Left renal cortex interstitium (tissue), 4 donors: ENCODE results near the gene EFHC1. TPM values are rescaled to one million over a fixed set of nuclear protein-coding genes. Genes with fewer than 3 reads are reported as not detected.

Experiments
- DNase-seq, 4 donors: peaks; one replicate each; pipeline ENCODE4 v3.0.0-alpha.2; 2013; ENCODE audit warnings: low read depth in 4 of 4, low spot score in 2 of 4, missing footprints in 1 of 4
- polyA plus RNA-seq, 4 donors: library from polyadenylated mRNA; unstranded; fragments of 120-200 nt; gene quantifications; one replicate each; pipeline ENCODE4 v1.2.1, GENCODE V29; 2013; ENCODE audit not compliant: insufficient read length in 4 of 4

EFHC1 gene
- polyA plus RNA-seq, 4 donors = 41.8 to 72.1 (median 55.4) TPM

DNA sequence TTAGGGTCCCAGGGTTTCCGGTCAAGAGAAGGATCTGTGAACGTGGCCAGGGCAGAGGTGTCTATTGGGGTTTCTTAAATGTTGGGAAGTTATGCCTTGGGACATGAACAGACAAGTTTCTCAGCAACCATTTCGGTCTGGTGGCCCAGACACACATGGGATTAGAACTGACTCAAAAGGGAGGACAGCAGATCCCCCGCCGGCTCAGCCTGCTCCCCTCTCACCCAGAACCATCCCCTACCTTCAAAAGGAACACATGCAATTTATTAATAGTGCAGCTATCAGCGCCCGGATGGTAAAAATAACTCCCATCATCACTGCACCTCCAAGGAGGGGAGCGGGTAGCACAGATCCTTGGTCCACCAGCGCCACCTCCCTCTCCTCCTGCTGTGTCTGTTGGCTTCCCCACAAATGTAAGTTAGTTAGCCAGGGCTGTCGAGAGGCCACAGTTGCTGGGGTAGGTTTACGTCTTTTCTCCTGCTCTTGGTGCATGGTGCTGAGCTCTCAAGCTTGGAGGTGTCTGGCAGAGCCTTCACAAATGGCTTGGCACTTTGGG is 79.6 kb downstream of the EFHC1 start:
- no peak for DNase-seq

DNA sequence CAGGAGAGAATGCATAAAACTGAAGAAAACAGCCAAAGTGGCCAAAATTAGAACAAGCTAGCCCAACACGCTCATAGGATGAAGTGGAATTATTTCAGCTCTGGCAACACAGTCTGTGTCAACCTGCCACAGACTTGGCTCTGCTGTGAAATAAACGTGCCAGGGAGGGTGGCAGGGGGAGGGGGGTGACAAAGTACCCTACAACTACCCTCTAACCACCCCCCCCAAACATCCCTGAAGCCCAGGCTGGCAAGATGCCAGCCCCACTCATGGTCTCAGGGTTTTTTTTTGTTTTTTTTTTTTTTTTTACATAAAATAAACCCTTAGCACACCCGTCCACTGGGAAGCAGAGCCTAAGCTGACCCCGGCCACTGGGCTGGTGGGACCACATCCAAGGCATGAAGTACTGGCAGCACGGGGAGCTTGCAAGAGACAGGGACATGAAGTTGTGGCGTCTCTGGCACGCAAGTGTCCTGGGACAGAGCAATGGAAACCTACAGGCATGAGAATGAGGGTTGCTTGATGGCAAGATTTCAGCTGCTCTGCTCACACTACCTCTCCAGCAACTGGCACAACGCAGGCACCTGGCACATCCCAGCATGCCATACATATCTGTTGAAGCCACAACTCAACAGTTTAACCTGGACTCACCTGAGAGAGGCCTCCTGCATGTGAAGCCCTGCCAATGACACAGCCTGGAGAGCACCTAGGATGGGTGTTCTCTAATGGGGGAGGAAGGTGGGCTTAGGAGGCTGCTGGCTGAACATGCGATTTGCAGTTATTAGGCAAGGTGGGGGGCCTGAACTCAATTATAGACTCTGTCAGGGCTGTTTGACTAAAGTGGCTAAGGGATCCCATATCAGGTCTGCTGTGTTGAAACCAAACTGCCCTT is 80.3 kb downstream of the EFHC1 start:
- DNase-seq = no peak

DNA sequence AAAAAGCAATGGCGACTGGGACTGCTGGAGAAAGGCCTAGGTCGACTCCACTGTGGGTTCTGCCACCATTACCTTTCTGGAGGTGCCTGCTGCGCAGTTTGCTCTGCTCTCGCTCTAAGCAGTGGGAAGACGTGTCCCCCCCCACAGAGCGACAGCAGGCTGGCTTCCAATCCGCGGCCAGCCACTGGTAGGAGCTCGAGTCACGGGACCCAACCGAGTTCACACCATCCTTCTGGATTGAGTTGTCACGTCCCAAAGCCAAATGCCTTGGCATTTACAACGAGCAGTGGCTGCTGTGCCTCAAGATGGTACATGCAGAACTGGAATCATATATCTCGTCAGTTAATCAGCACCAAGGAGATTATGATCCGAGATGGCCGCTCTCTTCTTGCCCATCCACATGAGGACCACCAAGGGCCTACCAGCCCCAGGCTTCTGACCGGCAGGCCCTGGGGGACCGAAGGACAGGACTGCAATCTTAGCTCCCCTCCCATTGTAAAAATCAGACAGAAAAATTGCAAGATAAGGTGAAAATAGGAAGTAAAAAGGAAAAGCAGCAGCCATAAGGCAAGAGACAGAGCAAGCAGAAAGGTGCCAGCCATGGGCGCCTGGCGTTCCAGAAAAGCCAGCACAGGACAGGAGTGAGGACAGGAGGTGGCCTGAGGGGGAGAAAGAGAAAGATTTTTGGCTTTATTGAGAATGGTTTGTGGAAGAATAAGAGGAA is 82.3 kb downstream of the EFHC1 start:
- no peak for DNase-seq

DNA sequence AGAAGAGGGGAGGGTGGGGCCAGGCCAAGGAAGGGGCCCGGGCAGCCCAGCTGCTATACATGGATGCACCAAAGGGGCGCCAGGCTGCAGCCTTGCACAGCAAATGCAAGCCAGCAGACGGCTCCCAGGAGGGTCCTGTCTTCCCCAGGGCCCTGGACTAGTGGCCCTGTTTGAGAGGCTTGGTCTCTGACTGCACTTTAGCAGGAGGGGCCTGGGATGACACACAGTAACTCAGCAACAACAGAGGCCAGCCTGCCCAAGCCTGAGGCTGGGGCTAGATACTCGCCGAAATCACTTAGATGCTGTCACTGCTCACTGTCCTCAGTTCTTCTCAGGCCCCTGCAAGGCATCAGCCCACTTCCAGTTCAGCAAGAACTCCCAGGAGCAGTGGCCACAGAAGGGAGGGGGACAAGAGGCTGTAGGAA is 83.2 kb downstream of the EFHC1 start:
- no peak for DNase-seq

DNA sequence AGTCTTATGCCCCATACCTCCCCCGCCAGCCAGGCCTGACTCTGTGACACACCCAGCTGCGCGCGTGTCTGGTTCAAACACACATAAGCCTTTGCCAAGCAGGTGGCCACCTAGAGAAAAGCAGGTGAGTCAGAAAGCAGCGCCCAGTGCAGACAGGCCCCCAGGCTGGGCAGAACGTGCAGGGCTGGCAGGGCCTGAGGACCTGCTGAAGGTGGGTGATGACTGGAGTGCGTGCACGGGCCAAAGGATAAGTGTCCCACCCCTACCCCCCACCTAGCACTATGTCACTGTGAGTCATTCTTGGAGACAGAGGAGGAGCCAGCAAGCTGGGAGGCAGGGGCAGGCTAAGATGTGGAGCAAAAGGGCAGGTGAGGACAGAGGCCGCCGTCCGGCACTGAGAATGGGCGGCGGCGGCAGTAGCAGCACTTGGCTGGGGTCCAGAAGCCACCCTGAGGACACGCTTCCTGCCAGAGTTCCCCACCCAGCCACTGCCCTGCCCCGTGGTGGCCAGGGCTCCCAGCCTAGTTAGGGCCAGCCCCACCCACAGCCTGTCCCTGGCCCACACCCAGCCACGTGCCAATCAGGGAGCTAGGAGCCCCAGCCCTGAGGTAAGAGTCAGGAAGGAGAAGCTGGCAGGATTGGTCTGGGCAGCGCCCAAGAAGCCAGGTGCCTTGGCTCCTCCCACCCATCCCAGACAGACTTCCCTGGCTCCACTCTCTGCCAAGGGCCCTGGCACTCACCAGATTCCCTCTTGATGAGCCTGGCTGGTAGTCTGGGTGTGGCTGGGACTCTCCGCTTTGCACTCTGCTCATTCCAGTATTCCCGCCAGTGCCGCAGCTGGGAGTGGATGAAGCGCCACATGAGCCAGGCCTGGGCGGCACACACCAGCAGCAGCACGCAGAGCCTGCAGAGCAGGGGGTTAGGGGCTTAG is 84.0 kb downstream of the EFHC1 start:
- no peak for DNase-seq

DNA sequence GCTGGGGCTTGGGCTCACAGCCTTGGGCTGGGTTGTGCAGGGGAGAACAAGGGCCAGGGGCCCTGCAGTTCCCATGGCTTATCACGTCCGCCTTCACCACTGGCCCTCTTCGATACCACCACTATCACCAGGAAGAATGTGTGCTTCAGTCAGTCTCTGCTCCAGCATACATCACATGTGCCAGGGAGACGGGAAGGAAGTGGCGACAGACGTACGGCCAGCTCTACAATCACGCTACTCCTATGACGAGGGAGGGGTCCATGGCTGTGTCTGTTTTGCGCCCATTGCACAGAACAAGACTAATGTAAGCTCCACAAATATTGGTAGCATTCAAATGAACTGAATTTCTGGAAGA is 84.6 kb downstream of the EFHC1 start:
- no peak for DNase-seq

DNA sequence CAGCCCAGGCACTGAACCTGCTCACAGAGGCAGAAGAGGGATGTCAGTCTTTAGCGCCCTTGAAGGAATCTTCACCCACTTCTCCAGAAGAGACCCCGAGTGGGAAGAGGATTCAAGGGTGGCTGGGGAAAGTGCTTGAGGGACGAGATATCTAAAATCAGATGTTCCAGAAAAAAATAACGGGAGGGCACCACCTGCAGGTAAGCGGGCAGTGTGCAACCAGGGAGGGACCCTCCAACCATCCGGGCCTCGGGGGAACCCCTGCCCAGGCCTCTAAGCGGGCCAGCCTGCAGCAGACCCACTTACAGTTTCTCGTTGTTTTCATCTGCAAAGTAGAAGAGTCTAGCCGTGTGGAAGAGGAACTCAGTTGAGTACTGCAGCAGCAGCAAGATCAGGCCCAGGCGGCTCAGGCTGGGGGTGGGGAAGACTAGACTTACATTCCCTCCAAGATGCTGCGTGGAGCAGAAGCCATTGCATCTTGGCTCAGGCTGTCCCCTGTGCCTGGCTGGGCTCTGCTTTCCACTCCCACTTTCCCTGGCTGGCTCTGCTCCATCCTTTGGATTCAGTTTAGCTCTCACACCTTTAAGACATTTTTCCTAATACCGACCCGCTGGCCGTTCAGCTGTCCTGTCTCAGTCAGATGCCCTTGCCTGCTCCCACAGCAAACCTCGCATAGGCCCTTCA is 85.7 kb downstream of the EFHC1 start:
- DNase-seq = no peak

DNA sequence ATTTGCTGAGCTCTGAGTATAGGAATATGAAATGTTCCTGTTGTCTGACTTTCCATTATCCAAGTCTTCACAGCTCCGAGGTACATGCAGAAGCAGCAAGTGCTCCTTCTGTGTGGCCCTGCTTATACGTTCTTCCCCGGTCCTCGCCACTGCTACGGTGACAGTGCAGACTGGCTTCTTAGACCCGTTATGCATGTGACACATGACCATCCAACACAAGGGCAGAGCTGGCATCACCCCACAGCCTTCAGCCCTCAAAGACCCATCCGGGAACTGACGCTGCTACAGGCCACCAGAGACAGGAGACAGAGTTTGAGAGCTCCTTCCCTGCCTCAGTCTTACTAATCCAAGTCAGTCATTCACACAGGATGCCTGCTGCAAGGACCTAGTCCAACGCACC is 86.3 kb downstream of the EFHC1 start:
- no peak for DNase-seq

DNA sequence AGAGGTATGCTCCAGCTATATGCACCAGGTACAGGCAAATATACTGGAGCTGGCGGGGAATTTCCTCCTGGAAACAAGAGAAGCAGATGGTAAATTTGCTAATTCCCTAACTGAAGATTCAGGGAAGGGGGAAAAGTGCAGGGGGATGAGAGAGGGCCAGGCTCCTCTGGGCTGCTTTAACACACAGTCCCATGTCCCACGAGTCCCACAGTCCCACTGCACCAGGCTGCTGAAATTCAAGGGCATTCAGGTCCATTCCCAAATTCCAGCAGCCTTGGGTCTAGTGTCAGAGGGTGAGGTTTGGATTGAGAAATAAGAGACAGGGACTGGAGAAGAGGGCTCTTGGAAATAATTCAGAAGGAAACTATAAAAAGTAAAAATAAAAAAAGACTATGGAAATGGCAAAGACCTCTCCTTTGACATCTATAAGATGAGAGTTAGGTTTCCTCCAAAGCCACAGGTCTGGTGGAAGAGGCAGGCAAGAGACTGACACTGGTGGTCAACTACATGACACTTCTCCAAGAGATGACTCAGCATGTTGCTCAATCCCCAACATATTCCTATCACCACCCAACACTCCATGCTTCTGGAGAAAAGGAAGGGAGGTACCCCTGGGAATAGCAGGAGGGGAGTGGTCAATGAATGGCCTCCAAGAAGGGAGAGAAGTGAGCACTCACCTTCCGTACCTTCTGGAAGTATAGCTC is 87.6 kb downstream of the EFHC1 start:
- no peak for DNase-seq

DNA sequence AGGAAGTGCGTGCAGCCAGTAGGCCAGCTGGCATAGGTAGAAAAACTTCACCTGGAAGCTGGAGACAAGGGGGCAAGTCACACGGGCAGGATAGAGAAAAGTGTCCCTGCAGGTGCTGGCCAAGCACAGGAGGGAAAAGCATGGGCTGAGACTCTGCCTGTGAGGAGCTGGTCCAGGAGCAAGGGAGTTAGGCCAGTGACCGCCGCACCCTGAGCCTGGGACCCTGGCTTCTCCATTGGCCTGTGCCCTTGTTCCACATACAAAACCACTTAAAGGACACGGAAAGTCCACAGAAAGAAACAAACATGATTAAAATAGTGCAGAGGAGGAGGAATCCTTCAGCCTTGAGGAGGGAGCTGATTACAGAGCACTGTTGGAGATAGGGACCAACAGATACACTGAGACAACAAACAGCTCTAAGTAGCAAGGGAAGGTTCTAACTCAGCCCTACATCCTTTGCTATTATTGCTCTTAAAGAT is 88.2 kb downstream of the EFHC1 start:
- no peak for DNase-seq

DNA sequence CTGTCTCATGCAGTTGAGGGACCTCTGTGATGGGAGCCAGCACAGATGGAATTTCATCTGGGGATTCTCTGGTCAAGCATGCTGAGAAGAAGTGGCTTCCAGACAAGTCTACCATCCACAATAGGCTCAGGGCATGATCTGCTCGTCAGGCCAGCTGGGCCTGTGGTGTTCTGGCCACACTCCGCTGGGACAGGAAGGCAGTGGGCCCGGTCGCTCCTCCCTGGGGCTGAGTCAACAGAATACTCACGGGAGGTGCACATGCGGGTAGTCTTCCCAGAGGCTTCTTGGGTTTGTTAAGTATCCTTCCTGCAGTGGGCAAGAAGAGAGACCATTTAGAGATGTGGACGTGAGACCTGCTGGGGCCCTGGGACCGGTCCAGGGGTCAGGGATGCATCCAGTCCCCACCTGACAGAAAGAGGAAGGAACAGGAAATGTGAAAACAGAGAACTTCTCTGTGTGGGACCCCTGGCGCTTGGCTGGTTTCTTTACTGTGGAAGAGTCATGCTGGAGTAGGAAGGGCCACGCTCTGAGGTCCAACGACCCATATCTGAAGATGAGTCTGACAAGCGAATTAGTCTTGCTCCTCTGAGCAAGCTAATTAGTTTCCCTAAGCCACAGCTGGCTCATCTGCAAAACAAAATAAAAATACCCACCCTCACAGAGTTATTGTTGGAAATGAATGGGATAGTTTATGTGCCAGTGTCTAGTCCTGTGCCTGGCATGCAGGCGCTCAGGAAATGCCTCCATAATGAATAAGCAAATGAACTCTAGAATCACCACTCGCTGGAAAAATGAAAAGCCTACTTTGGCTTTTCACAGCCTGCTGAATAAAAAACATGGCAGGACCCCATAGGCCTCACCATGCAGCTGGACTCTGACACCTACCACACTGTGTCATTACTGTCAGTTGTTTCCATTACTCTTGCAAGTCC is 89.4 kb downstream of the EFHC1 start:
- DNase-seq = no peak

DNA sequence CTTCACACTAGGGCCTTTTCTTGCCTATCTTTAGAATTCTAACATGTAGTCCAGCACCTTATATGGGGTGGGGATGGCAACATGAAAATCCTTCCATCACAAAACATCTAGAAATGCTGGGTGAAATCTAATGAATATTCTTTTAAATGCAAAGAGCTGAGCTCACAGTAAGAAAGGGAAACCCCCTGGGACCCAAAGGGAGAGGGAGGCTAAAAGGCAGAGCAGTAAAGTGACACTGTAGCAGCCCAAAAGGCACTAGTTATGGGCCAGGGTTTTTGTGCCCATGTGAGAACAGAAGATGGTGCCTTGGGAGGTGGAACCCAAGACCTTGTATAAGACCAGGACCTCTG is 90.0 kb downstream of the EFHC1 start:
- no peak for DNase-seq

DNA sequence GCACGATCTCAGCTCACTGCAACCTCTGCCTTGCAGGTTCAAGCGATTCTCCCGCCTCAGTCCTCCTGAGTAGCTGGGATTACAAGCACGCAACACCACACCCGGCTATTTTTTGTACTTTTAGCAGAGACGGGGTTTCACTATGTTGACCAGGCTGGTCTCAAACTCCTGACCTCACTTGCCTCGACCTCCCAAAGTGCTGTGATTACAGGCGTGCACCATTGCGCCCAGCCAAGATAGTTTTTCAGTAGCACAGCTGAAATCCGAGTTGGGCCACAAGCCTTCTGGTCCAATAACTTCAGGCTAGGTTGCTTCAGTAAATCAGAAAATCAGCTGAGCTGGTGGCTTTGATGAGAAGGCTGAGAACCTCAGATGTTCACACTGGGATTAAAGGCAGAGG is 91.0 kb downstream of the EFHC1 start:
- DNase-seq = no peak

DNA sequence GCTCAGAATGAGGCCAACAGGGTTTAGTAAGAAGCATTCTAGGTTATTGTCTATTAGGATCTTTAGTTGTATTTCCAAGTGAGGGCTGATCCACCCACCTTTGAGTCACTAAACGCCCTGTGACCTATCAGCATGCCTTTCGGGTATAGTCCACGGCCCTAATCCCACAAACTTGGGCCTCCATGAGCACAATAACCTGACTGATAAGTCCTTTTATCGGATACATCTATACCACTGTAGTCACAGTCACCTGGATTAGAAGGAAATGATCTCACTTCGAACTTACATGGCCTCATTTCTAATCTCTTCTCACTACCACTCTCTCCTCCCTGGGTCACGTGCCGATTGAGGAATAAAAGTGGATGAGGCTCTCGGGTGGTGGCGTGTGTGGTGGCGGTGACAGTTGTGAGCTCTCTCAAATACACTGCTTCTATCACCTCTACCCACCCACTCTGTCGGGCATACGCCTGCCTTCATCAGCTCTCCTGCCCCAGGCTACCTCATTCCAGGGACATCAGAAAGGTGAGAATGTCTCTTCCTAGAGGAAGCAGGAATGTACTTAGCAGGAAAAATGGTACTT is 91.5 kb downstream of the EFHC1 start:
- DNase-seq = no peak

DNA sequence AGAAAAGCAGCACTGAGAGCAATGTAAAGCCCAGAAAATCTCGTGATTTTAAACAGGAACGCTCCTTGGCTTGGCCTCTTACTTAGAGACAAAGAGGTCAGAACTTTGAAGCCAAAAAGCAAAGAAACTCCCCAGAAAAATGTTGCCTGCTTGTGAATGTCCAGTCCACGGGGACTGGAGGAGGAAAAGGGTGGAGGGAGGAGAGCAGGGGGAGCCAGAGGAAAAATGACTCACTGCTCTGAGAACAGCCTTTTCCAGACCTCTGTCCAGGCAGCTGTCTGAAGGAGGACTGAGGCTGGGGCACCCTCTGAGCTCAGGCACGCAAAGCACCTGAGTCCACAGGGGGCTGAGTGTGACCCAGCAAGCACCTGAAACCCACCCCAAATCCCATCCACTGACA is 92.1 kb downstream of the EFHC1 start:
- DNase-seq = no peak

DNA sequence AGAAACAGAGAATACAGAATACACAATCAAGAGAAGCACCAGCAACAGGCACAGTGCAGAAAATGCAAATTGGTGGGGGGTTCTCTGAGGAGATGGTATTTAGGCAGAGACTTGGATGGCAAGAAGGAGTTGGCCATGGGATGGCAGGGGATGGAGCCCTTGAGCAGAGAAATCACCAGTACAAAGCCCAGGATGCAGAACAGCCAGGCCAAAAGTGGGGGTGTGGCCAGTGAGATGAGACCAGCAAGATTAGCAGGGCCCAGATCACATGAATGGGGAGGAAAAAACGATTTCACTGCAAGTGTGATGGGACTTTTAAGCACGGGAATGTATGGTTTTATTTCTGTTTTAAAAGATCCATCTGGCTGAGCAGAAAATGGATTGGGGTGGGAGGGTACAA is 93.3 kb downstream of the EFHC1 start:
- no peak for DNase-seq

DNA sequence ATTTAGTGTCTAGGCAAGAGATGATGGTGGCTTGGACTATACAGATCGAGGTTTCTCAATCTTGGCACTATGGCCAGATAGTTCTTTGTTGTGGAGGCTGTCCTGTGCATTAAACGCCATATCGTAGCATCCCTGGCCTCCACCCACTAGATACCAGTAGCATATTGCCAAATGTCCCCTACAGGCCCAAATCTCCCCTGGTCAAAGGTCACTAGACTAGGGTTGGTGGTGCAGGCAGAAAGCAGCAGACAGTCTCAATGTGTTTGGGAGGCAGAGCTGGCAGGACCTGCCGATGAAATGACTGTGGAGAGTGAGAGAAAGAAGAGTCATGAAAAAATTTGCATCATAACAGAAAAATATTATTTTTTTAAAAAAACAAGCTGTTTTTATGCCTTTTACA is 93.8 kb downstream of the EFHC1 start:
- no peak for DNase-seq

DNA sequence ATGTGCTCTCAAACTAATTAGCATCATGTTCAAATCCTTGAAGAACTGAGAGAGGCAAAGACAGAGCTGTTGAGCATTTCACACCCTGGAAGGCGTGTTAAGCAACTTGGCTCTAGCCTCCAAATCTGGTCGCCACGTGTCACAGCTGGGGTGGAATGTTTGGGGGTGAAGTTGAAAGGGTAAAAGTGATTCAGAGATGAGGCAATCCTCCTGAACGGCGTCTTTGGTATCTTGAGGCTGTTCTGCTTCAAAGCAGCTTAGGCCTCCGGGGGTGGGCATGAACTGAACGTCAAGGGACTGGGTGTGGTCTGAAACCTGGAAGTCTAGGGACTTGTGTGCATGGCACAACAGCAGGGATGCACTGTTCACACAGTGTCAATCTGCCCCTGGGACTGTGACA is 94.4 kb downstream of the EFHC1 start:
- no peak for DNase-seq
